Tibial nerve (tissue), 3 donors: ENCODE data around the gene CUX1.

Source experiments
- CTCF ChIP-seq, 5 experiments: fragments of 200-600 bp in 3 of 5; fragments of 450-650 bp in 2 of 5; sonication (generic) in 3 of 5; IDR thresholded peaks; one replicate each; pipeline ENCODE4 v1.5.1; 2016 to 2019; ENCODE audit warnings: antibody characterized with exemption in 5 of 5, mild to moderate bottlenecking in 3 of 5, moderate library complexity in 2 of 5
- POLR2A ChIP-seq, 2 donors: fragments of 450-650 bp; IDR thresholded peaks; one replicate each; pipeline ENCODE4 v1.6.1; 2017; ENCODE audit warnings: antibody characterized with exemption in 2 of 2, mild to moderate bottlenecking in 2 of 2, moderate library complexity in 2 of 2

GRCh38 chr7:102272917-102273748, 455.7 kb downstream of the CUX1 start:
- TF ChIP-seq POLR2A (IDR thresholded peaks at IDR 0.05) (no peak), CTCF (IDR thresholded peaks at IDR 0.05) (no peak)
